Upper lobe of left lung (tissue), 6 donors: Measurements from ENCODE around the gene RASA3. TPM values are rescaled to one million over a fixed set of nuclear protein-coding genes. Genes with fewer than 3 reads are reported as not detected.

Experiments used
- ATAC-seq, 2 donors: fragments of 200-7000 bp; cut with Tn5 transposase; one replicate each; pipeline ENCODE4 v1.9.1; 2022; ENCODE audit warnings: mild to moderate bottlenecking in 2 of 2, moderate library complexity in 2 of 2; ENCODE audit not compliant: low FRiP score in 2 of 2
- DNase-seq, 2 donors: peaks; one replicate each; pipeline ENCODE4 v3.0.0-alpha.2; 2019 to 2020
- H3K27ac ChIP-seq, 4 donors: fragments of 200-600 bp; sonication (generic); one replicate each; pipeline ENCODE4 v1.5.1; 2016 to 2019
- H3K27me3 ChIP-seq, 4 donors: fragments of 200-600 bp; sonication (generic); one replicate each; pipeline ENCODE4 v1.5.1; 2017 to 2019
- H3K36me3 ChIP-seq, 4 donors: fragments of 200-600 bp; sonication (generic); one replicate each; pipeline ENCODE4 v1.5.1; 2016 to 2019
- H3K4me1 ChIP-seq, 4 donors: fragments of 200-600 bp; sonication (generic); one replicate each; pipeline ENCODE4 v1.5.1; 2018 to 2019
- H3K4me3 ChIP-seq, 4 donors: fragments of 200-600 bp; sonication (generic); one replicate each; pipeline ENCODE4 v1.5.1; 2017 to 2019; ENCODE audit warnings: mild to moderate bottlenecking in 2 of 4, moderate library complexity in 1 of 4
- H3K9me3 ChIP-seq, 4 donors: fragments of 200-600 bp; sonication (generic); one replicate each; pipeline ENCODE4 v1.5.1; 2018 to 2019
- EP300 ChIP-seq, 4 donors: sonication (generic); formaldehyde crosslinking; IDR thresholded peaks; one replicate each; pipeline ENCODE4 v1.5.1; 2017; ENCODE audit warnings: antibody characterized with exemption in 4 of 4, control low read depth in 2 of 4
- POLR2A ChIP-seq, 4 donors: fragments of 450-650 bp; IDR thresholded peaks; one replicate each; pipeline ENCODE4 v1.5.1; 2016 to 2017; ENCODE audit warnings: antibody characterized with exemption in 4 of 4, mild to moderate bottlenecking in 2 of 4
- POLR2AphosphoS5 ChIP-seq, 2 donors: sonication (generic); formaldehyde crosslinking; IDR thresholded peaks; one replicate each; pipeline ENCODE4 v1.5.1; 2017; ENCODE audit warnings: antibody characterized with exemption in 2 of 2
- WGBS, 2 donors: methylation state at CpG; one replicate each; pipeline ENCODE4 v1.1.5; 2017 to 2018; 5-methylcytosine and 5-hydroxymethylcytosine counted together
- total RNA-seq, 6 donors: library from RNA; depleted of rRNA in 4 of 6; stranded (reverse); fragments of >200 nt in 4 of 6; gene quantifications; one replicate each; pipeline versions ENCODE4 v1.1.0 to v1.2.1, GENCODE V29; 2016 to 2021
- TF ChIP-seq, protein P1 (sequence below), 6 experiments: fragments of 450-650 bp in 4 of 6; fragments of 200-600 bp in 2 of 6; sonication (generic) in 2 of 6; IDR thresholded peaks; one replicate each; pipeline ENCODE4 v1.5.1; 2016 to 2019; ENCODE audit warnings: antibody characterized with exemption in 6 of 6
- donor health status: DM: no; HTN: no; CAD: no; lungs with moderate emphysema.
- donor health status: DM: no; HTN: yes; CAD: no; lungs with severe emphysema.

RASA3 gene
- total RNA-seq, 6 donors from 2014 or later: 11.4 to 52.4 (median 18.4) TPM

DNA sequence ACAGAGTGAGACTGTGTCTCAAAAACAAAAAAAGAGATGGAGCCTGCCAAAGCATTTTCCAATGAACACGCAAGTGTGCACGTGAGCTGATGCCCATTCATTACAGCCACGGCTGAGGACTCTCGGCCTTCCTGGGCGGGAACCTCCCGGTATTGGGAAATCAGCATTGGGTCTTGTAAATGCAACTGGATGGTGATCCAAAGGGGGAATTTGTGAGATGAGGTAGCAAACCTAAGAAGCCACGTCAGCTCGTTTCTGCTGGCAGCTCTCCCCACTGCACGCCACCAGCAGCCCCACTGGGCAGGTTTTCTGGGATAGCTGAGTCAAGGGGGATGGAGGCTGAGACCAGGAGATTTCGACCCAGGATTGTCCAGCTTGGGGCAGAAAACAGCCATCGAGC, 170.0 kb downstream of the RASA3 start:
- DNase-seq: no peak
- H3K27ac ChIP-seq: no peak overlapping the region

DNA sequence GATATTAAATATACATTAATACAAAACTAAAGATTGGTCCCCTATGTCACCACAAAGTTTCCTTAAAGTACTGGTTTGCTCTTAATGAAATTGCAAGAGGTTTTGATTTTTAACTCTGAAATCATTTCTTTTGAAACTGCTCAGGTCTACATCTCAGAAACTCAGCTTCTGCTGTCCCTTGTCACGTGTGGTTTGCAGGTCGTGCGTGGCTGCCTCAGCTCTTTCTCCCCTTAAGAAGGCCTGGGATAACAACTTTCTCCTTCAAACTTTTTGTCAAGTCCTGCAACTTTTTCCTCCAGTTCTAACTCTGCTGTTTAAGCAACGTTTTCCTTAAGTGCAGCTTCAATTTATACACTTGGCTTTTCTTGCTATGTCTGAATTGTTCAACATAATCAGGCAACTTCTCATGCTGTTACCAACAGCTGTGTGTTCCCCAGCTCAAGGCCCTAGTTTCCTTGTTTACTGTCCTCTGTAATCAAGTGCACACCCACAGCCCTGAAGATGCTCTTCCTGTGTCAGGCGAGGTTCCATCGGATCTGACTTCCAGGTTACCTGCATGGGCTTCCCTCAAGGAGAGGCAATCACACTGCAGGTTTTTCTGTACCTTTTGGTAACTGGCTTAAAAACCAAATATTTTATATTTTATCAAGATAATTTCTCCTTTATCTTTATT, 172.0 kb downstream of the RASA3 start:
- Histone ChIP-seq H3K36me3 (no peaks in the 10 kb centered on the region), H3K4me1 (no peaks in the 10 kb centered on the region), H3K4me3 (no peak overlapping the region), H3K27ac (no peak overlapping the region), H3K27me3 (no peaks in the 10 kb centered on the region), H3K9me3 (peaks cover 0 to 13% (median 0%) of the 10 kb centered on the region in 4 donors)
- DNase-seq (no peak), ATAC-seq (no peak)
- 78 to 85% methylated on average over 6 of the region's 6 CpGs for WGBS, 2 donors
- TF ChIP-seq EP300 (IDR thresholded peaks at IDR 0.05): no peak
- no peak for TF ChIP-seq POLR2AphosphoS5 (IDR thresholded peaks at IDR 0.05)
- TF ChIP-seq, protein P1, sequence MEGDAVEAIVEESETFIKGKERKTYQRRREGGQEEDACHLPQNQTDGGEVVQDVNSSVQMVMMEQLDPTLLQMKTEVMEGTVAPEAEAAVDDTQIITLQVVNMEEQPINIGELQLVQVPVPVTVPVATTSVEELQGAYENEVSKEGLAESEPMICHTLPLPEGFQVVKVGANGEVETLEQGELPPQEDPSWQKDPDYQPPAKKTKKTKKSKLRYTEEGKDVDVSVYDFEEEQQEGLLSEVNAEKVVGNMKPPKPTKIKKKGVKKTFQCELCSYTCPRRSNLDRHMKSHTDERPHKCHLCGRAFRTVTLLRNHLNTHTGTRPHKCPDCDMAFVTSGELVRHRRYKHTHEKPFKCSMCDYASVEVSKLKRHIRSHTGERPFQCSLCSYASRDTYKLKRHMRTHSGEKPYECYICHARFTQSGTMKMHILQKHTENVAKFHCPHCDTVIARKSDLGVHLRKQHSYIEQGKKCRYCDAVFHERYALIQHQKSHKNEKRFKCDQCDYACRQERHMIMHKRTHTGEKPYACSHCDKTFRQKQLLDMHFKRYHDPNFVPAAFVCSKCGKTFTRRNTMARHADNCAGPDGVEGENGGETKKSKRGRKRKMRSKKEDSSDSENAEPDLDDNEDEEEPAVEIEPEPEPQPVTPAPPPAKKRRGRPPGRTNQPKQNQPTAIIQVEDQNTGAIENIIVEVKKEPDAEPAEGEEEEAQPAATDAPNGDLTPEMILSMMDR (IDR thresholded peaks at IDR 0.05): no peak

More for the DNA sequence above, 170.0 kb downstream of the RASA3 start:
- H3K36me3 ChIP-seq: no peaks in the 10 kb centered on the region
- no peak for TF ChIP-seq EP300 (IDR thresholded peaks at IDR 0.05)
- TF ChIP-seq, protein P1 (IDR thresholded peaks at IDR 0.05): no peak
- no peak for TF ChIP-seq POLR2A (IDR thresholded peaks at IDR 0.05)
- no peak for TF ChIP-seq POLR2AphosphoS5 (IDR thresholded peaks at IDR 0.05)
- ATAC-seq: peak in 1 of 2 donors; percentile 30
- peaks cover 0 to 13% (median 0%) of the 10 kb centered on the region in 4 donors for H3K9me3 ChIP-seq
- no peaks in the 10 kb centered on the region for H3K4me1 ChIP-seq
- no peak overlapping the region for H3K4me3 ChIP-seq
- WGBS, 2 donors: 85 to 88% methylated on average over 11 of the region's 11 CpGs
- no peaks in the 10 kb centered on the region for H3K27me3 ChIP-seq

DNA sequence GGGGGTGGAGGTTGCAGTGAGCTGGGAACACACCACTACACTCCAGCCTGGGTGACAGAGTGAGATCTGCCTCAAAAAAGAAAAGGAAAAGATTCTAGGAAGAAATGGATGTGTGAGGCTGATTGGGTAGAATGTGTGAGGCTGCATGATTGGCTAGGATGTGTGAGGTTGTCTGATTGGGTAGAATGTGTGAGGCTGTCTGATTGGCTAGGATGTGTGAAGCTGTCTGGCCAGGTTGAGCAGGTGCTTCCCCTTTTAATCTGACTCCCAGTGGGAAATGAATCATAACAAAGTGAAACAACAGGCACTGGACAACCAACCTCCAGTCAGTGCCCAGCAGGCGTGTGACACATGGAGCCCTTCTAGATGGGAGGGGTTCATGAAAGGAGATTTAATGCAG, 173.2 kb downstream of the RASA3 start:
- no peaks in the 10 kb centered on the region for H3K4me1 ChIP-seq
- H3K36me3 ChIP-seq: peaks cover 0 to 7% (median 2%) of the 10 kb centered on the region in 4 donors
- no peaks in the 10 kb centered on the region for H3K27me3 ChIP-seq
- DNase-seq (no peak), ATAC-seq (no peak)
- WGBS, 2 donors: 95 to 100% methylated on average over 1 of the region's 1 CpG
- no peak overlapping the region for H3K4me3 ChIP-seq
- no peak for TF ChIP-seq POLR2A (IDR thresholded peaks at IDR 0.05)
- TF ChIP-seq, protein P1 (IDR thresholded peaks at IDR 0.05): no peak
- TF ChIP-seq POLR2AphosphoS5 (IDR thresholded peaks at IDR 0.05): no peak
- no peak for TF ChIP-seq EP300 (IDR thresholded peaks at IDR 0.05)
- no peak overlapping the region for H3K27ac ChIP-seq
- H3K9me3 ChIP-seq: peaks cover 0 to 13% (median 0%) of the 10 kb centered on the region in 4 donors

DNA sequence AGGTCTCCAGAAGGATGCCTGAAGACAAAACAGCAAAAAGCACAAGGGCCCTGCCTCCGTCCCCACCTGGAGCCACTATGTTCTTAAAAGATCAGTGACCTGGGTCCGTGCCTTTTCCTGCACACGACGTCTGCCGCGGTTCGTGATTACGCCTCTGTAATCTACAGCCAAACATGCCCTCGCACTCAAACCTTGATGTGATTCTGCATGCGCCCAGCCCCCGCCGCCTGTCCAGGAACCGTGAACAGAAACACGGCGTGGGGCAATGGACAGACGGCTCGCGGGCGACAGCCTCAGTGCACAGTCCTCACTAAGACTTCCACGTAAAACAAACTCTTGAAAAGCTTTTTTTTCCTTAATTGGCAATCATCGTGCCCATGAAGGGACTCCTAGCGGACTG, 174.1 kb downstream of the RASA3 start:
- Histone ChIP-seq H3K27me3 (no peaks in the 10 kb centered on the region), H3K27ac (no peak overlapping the region), H3K4me1 (no peaks in the 10 kb centered on the region), H3K4me3 (no peak overlapping the region), H3K36me3 (peaks cover 0 to 7% (median 4%) of the 10 kb centered on the region in 4 donors), H3K9me3 (peaks cover 0 to 13% (median 0%) of the 10 kb centered on the region in 4 donors)
- TF ChIP-seq, protein P1 (IDR thresholded peaks at IDR 0.05): no peak
- no peak for TF ChIP-seq EP300 (IDR thresholded peaks at IDR 0.05)
- TF ChIP-seq POLR2A (IDR thresholded peaks at IDR 0.05): no peak
- no peak for TF ChIP-seq POLR2AphosphoS5 (IDR thresholded peaks at IDR 0.05)
- DNase-seq (peak in 1 of 2 donors; percentile 72), ATAC-seq (no peak)
- WGBS, 2 donors: 96 to 97% methylated on average over 21 to 22 of the region's 22 CpGs

DNA sequence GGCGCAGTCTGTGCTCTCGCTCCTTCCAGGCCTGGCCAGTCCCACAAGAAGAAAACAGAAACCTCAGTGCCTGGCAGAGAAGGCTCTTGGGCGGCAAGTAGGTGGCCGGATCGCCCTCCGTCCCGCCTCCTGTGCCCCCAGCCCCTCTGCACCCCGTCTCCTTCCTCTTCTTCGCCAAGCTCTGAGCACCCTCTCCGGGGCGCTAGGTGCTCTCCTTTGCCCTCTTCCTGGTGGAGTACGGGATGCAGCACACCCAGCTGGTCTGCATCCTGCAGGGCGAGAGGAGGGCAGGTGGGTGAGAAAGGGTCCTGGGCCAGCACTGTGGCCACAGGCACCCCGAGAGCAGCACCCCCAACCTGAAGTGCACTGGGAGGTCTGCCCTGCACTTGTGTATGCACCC, 175.9 kb downstream of the RASA3 start:
- no peak for TF ChIP-seq POLR2AphosphoS5 (IDR thresholded peaks at IDR 0.05)
- no peak for TF ChIP-seq EP300 (IDR thresholded peaks at IDR 0.05)
- TF ChIP-seq POLR2A (IDR thresholded peaks at IDR 0.05): no peak
- TF ChIP-seq, protein P1 (IDR thresholded peaks at IDR 0.05): no peak
- Histone ChIP-seq H3K9me3 (peaks cover 0 to 13% (median 0%) of the 10 kb centered on the region in 4 donors), H3K4me1 (peaks cover 1 to 3% (median 2%) of the 10 kb centered on the region in 4 donors), H3K27me3 (no peaks in the 10 kb centered on the region), H3K4me3 (no peak overlapping the region), H3K27ac (no peak overlapping the region), H3K36me3 (peaks cover 0 to 7% (median 4%) of the 10 kb centered on the region in 4 donors)
- DNase-seq: peak in 1 of 2 donors; percentile 48
- no peak for ATAC-seq
- 97 to 98% methylated on average over 14 of the region's 14 CpGs for WGBS, 2 donors
